HG02610 (cell line): Measurements from ENCODE around the gene PSG6.
"Not testable (repeated sequence)": the region's sequence is repeated elsewhere in the genome, so short reads cannot be mapped to it uniquely, and the experiment has no call there.

ENCODE experiments used
- ATAC-seq: cut with Tn5 transposase; IDR thresholded peaks from one replicate; pipeline ENCODE4 v1.9.1; 2021; ENCODE audit warnings: mild to moderate bottlenecking, moderate library complexity; ENCODE audit not compliant: unreplicated experiment

The PSG6 gene

DNA sequence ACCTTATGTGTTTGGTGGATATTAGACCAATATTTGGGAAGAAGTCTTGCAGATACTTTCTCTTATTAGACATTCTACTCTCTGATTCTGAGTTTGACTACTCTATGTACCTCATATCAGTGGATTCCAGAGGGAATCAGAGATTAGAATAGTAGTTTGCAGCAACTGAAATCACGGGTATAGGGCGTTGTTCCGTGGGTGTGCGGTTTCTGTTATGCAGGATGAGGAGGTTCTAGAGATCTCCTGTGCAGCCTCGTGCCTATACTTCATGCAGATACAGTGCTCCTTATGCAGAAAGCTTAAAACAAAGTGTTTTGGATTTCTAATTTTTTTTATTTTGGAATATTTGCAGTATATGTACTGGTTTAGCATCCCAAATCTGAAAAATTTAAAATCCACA lies 6.0 kb downstream of the PSG6 start:
- ATAC-seq: not testable (repeated sequence)

DNA sequence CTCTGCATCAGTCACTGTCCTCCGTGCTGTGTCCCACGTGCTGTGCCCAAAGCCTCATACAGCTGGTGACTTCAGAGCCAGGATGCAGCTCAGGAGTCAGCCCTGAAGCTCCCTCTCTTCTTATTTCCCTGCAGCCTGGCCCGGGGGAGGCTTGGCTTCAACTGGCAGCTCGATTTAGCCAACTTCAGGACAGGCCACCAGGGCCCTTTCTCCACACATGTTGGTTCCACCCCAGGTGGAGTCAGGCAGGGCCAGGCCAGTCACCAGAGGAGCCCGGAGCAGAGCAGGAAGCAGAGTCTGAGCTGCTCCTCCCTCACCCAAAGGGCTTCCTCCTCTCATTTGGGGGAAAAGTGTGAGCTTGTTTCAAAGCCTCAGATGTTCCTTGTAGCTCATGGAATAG lies 11.5 kb downstream of the PSG6 start:
- not testable (repeated sequence) for ATAC-seq

GRCh38 chr19:42900561-42900960 lies 17.1 kb downstream of the PSG6 start:
- ATAC-seq: not testable (repeated sequence)

- ATAC-seq: not testable (repeated sequence)
Observed at GRCh38 chr19:42899674-42900073, 18.0 kb downstream of the PSG6 start.

- ATAC-seq: not testable (repeated sequence)
Observed at GRCh38 chr19:42899110-42899509, 18.6 kb downstream of the PSG6 start.

- ATAC-seq: not testable (repeated sequence)
Observed at GRCh38 chr19:42898656-42899055, 19.0 kb downstream of the PSG6 start.

- not testable (repeated sequence) for ATAC-seq
Observed at GRCh38 chr19:42897729-42898128, 20.0 kb downstream of the PSG6 start.

DNA sequence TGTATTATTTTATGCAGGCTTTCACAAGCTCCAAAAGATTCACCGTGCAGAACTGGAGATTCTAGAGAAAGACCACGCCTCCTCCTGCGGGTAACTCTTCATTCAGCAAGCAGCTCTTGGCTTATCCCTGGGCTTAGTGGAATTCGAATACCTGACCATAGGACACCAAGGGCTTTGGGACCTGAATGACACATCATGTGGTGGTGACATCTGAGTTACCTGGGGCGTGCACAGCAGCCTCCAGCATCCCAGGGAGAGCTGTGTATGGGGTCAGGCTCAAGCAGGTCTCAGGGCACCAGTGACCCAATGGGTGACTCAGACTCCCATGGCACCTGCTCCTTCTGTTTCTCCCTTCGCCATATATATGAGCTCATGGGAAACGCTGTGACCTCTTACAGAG lies 27.2 kb downstream of the PSG6 start:
- ATAC-seq: not testable (repeated sequence)

GRCh38 chr19:42887876-42888445 lies 29.7 kb downstream of the PSG6 start:
- ATAC-seq: not testable (repeated sequence)

DNA sequence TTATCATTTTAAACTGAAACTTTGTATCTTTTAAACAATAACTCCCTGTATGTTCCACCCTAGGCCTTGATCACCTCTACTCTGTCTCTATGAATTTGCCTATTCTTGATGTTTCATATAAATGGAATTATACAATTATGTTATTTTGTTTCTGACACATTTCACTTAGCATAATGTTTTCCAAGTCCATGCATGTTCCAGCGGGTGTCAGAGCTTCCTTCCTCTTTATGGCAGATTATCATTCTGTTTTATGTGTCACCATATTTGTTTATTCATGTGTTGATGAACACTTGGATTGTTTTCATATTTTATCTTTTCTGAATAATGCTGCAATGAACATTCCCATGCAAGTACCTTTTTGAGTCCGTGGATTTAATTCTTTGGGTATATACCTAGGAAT lies 35.0 kb downstream of the PSG6 start:
- not testable (repeated sequence) for ATAC-seq

- not testable (repeated sequence) for ATAC-seq
Observed at GRCh38 chr19:42882010-42882409, 35.7 kb downstream of the PSG6 start.

GRCh38 chr19:42881279-42881678 lies 36.4 kb downstream of the PSG6 start:
- ATAC-seq: not testable (repeated sequence)

- not testable (repeated sequence) for ATAC-seq
Observed at GRCh38 chr19:42880621-42881020, 37.1 kb downstream of the PSG6 start.

DNA sequence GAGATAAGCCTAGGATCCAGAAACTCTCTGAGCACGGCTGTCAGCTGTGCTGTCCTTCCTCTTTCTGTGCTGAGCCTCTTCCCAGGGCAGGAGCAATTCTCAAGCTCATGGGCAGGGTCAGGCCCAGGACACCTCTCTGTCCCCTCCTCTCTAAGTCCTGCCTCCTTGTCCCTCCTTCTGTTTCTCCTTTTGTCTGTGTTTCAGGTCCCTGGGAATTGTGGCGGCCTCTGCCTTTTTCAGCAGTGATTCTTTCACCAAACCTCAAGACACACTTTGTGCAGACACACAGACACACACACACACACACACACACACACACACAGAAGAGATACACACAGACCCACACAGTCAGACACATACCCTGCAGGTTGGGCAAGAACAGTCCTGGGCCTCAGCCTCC lies 38.1 kb downstream of the PSG6 start, which contains the start of gene PSG1:
Gene PSG1 (minus strand): TSS at position 101 of the 400 bp plus-strand sequence. CDS start 132 bp downstream, outside the sequence.
- ATAC-seq: no peak

GRCh38 chr19:42876596-42876995 lies 41.1 kb downstream of the PSG6 start:
- not testable (repeated sequence) for ATAC-seq

GRCh38 chr19:42875881-42876280 lies 41.8 kb downstream of the PSG6 start:
- ATAC-seq: not testable (repeated sequence)

DNA sequence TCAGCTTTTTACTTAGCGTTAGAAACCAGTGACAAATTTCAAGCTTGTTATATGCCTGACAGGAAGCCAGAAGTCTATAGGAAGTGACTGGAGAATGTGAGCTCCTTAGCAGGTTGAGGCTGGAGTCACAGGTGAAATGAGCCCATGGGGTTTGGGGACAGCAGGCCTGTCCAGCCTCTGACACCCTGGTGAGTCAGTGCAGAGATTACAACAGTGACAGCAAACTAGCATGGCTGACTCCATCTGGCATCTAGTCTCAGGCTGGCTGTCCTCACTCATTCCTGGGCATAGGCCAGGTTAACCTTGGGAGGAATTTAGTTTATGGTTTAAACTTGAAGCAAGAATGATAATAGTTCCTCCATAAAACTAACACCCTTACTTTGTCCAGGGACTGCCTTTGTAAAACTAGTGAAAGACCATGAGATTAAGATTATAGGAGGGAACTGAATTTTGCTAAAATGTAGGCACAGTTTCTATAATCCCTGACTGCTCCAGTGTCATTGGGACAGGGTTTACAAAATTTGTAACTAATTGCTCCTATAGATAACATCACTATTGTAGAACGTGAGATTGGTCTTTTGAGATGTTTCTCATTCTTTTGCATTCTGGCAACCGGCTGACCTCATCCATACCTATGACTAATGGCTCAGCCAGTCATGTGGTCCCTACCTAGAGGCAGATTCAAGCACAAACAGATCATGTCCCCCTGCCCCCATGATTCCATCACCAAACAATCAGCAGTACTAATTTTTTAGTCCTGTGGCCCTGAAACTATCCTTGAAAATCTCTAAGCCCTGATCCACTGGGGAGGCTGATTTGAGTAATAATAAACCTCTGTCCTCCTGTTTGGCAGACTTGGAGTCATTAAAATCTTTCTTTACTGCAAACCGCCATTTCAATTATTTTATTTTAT lies 42.5 kb downstream of the PSG6 start:
- not testable (repeated sequence) for ATAC-seq

DNA sequence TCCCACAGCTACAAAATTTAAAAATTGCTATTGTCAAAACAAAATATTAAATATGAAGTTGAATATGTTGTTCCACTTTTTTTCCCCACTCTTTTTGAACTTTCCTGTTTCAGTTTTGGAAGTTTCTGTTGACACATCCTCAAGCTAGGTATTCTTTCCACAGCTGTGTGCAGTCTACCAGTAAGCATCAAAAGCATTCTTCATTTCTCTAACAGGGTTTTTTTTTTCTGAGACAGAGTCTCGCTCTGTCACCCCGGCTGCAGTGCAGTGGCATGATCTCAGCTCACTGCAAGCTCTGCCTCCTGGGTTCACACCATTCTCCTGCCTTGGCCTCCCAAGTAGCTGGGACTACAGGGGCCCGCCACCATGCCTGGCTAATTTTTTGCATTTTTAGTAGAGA lies 43.6 kb downstream of the PSG6 start:
- not testable (repeated sequence) for ATAC-seq

DNA sequence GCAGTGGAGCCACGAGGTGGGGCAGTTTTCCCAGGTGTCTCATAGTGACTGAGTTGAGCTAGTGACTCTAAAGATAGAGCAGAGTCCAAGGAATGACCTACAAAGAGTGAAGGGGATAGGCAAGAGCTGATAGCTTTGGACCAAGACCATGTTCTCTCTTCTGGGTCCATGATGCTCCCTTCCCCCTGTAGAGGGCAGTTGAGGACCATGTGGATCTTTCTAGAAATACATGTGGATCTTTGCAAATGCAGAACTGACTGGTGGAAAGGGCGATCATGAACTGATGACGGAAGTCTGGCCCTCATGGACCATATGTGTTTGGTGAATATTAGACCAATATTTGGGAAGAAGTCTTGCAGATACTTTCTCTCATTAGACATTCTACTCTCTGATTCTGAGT lies 45.1 kb downstream of the PSG6 start:
- no peak for ATAC-seq

GRCh38 chr19:42857544-42857867 lies 60.2 kb downstream of the PSG6 start:
- no peak for ATAC-seq

- ATAC-seq: not testable (repeated sequence)
Observed at GRCh38 chr19:42856866-42857543, 60.7 kb downstream of the PSG6 start.
